Mucosa of descending colon (tissue), 3 donors: ENCODE data around the gene KCTD16. TPM values are rescaled to one million over a fixed set of nuclear protein-coding genes. Genes with fewer than 3 reads are reported as not detected.

Experiments used
- ATAC-seq: fragments of 200-7000 bp; cut with Tn5 transposase; one replicate; pipeline ENCODE4 v1.9.1; 2020; ENCODE audit warnings: mild to moderate bottlenecking, moderate library complexity
- DNase-seq, 3 donors: peaks; one replicate each; pipeline ENCODE4 v3.0.0-alpha.2; 2020
- H3K36me3 ChIP-seq: fragments of 200-600 bp; one replicate; pipeline ENCODE4 v1.8.0; 2021; ENCODE audit warnings: low read depth, mild to moderate bottlenecking
- H3K4me1 ChIP-seq: fragments of 200-600 bp; one replicate; pipeline ENCODE4 v1.8.0; 2021; ENCODE audit warnings: low read depth, mild to moderate bottlenecking
- H3K4me3 ChIP-seq: fragments of 200-600 bp; one replicate; pipeline ENCODE4 v1.8.0; 2021; ENCODE audit warnings: mild to moderate bottlenecking
- H3K9me3 ChIP-seq: fragments of 200-600 bp; one replicate; pipeline ENCODE4 v1.8.0; 2021; ENCODE audit warnings: mild to moderate bottlenecking
- CTCF ChIP-seq: fragments of 200-600 bp; IDR thresholded peaks from one replicate; pipeline ENCODE4 v1.8.0; 2022; ENCODE audit warnings: antibody characterized with exemption, mild to moderate bottlenecking
- intact Hi-C, 2 donors: fragments of 100-400 bp; cut with DNase I in 1 of 2; cut with micrococcal nuclease in 1 of 2; formaldehyde crosslinking; loops; one replicate each; pipeline versions ENCODE4 v1.11.0 to v1.11.1; 2022; cut with DNase I, micrococcal nuclease
- total RNA-seq, 3 donors: library from RNA; stranded (reverse); fragmentation: NEBNext Ultra II Directional in 2 of 3; extraction: Animal tissue kit (Norgen Biotek cat#: 25700) in 2 of 3; gene quantifications; one replicate each; pipeline versions ENCODE4 v1.2.1 to v1.2.4, GENCODE V29; 2021 to 2023
- donor health status: DM: no; HTN: no; CAD: no; lungs with moderate emphysema.
- donor health status: DM: no; HTN: no; CAD: no.
- donor health status: DM: no; HTN: yes; CAD: no.

KCTD16 gene
- total RNA-seq, 3 donors from 2014 or later = 0.07 to 0.22 (median 0.12) TPM

- Histone ChIP-seq H3K4me3 (no peak overlapping the region), H3K36me3 (no peaks in the 10 kb centered on the region), H3K4me1 (no peaks in the 10 kb centered on the region), H3K9me3 (no peaks in the 10 kb centered on the region)
- no peak for TF ChIP-seq CTCF
- DNase-seq (no peak), ATAC-seq (no peak)
- intact Hi-C loops = no loop called here
These were observed 128.0 kb downstream of the KCTD16 start for GRCh38 chr5:144298658-144299057.

GRCh38 chr5:144304688-144305087, 134.0 kb downstream of the KCTD16 start:
- intact Hi-C loops = no loop called here
- ATAC-seq = no peak
- H3K9me3 ChIP-seq = no peaks in the 10 kb centered on the region
- no peak for TF ChIP-seq CTCF
- no peak overlapping the region for H3K4me3 ChIP-seq
- H3K36me3 ChIP-seq = no peaks in the 10 kb centered on the region
- no peaks in the 10 kb centered on the region for H3K4me1 ChIP-seq
- no peak for DNase-seq

- Histone ChIP-seq H3K36me3 (no peaks in the 10 kb centered on the region), H3K4me3 (no peak overlapping the region), H3K9me3 (no peaks in the 10 kb centered on the region), H3K4me1 (no peaks in the 10 kb centered on the region)
- peak; percentile 29 for ATAC-seq
- no peak for TF ChIP-seq CTCF
- DNase-seq = no peak
- intact Hi-C loops = no loop called here
These were observed 137.1 kb downstream of the KCTD16 start for GRCh38 chr5:144307736-144308135.

GRCh38 chr5:144308174-144308573, 137.5 kb downstream of the KCTD16 start:
- no peak overlapping the region for H3K4me3 ChIP-seq
- DNase-seq (no peak), ATAC-seq (no peak)
- H3K4me1 ChIP-seq = no peaks in the 10 kb centered on the region
- H3K9me3 ChIP-seq = no peaks in the 10 kb centered on the region
- no peaks in the 10 kb centered on the region for H3K36me3 ChIP-seq
- TF ChIP-seq CTCF = no peak
- intact Hi-C loops = no loop called here

GRCh38 chr5:144308906-144309670, 138.4 kb downstream of the KCTD16 start:
- no peaks in the 10 kb centered on the region for H3K9me3 ChIP-seq
- no peaks in the 10 kb centered on the region for H3K4me1 ChIP-seq
- DNase-seq (no peak), ATAC-seq (no peak)
- TF ChIP-seq CTCF = no peak
- no peak overlapping the region for H3K4me3 ChIP-seq
- H3K36me3 ChIP-seq = no peaks in the 10 kb centered on the region
- intact Hi-C loops = no loop called here
